GM15510 (cell line): ENCODE results near the gene ZNF532.

Source experiments
- POLR2A ChIP-seq: IDR thresholded peaks from 3 replicates; pipeline ENCODE4 v1.6.1; 2011; ENCODE audit warnings: borderline replicate concordance; ENCODE audit not compliant: insufficient read length; ENCODE audit errors: extremely low read depth

Gene ZNF532

GRCh38 chr18:58901143-58901542, 36.5 kb downstream of the ZNF532 start:
- no peak for TF ChIP-seq POLR2A

- TF ChIP-seq POLR2A = no peak
Observed at GRCh38 chr18:58901783-58902182, 37.1 kb downstream of the ZNF532 start.

- TF ChIP-seq POLR2A = no peak
Observed at GRCh38 chr18:58902961-58903360, 38.3 kb downstream of the ZNF532 start.

GRCh38 chr18:58903533-58903932, 38.9 kb downstream of the ZNF532 start:
- no peak for TF ChIP-seq POLR2A

GRCh38 chr18:58905777-58906428, 41.2 kb downstream of the ZNF532 start:
- no peak for TF ChIP-seq POLR2A

- no peak for TF ChIP-seq POLR2A
Observed at GRCh38 chr18:58908006-58908405, 43.3 kb downstream of the ZNF532 start.

- TF ChIP-seq POLR2A = no peak
Observed at GRCh38 chr18:58909521-58909920, 44.8 kb downstream of the ZNF532 start.

- no peak for TF ChIP-seq POLR2A
Observed at GRCh38 chr18:58911241-58911640, 46.6 kb downstream of the ZNF532 start.

- TF ChIP-seq POLR2A = no peak
Observed at GRCh38 chr18:58911766-58912165, 47.1 kb downstream of the ZNF532 start.

- no peak for TF ChIP-seq POLR2A
Observed at GRCh38 chr18:58915006-58915799, 50.5 kb downstream of the ZNF532 start.

GRCh38 chr18:58915995-58916394, 51.3 kb downstream of the ZNF532 start:
- TF ChIP-seq POLR2A = no peak

GRCh38 chr18:58922995-58923394, 58.3 kb downstream of the ZNF532 start:
- no peak for TF ChIP-seq POLR2A

- TF ChIP-seq POLR2A = no peak
Observed at GRCh38 chr18:58924473-58924872, 59.8 kb downstream of the ZNF532 start.

GRCh38 chr18:58927659-58928058, 63.0 kb downstream of the ZNF532 start:
- no peak for TF ChIP-seq POLR2A

- TF ChIP-seq POLR2A = no peak
Observed at GRCh38 chr18:58928386-58928785, 63.7 kb downstream of the ZNF532 start.

GRCh38 chr18:58929206-58929605, 64.5 kb downstream of the ZNF532 start:
- TF ChIP-seq POLR2A = no peak
